Measurements from ENCODE around the gene GRM8.

GRM8 gene

DNA sequence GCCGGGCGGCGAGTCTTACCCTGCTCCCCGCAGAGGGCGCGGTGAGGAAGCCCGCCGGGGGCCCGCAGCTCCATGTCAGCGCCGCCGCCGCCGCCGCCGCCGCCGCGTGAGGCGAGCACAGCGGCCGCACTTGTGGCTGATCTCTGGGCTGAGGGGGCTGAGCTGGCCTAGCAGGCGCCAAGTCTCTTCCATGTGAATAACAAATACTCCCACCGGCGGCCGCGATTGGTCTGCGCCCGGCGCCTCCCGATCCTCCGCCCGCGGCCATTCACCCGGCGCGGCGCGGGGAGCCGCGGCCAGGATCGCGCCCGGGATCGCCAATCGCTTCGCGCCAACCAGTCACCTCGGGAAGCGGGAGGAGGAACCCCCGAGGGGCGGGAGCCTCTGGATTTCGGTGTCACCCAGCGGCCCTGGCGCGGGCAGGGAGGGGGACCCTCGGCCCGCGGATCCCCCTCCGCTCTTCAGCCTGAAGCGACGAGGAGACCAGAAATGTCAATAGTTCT lies at the start of gene GRM8:
Gene GRM8 (minus strand): TSS at position 164 of the 503 bp plus-strand sequence.
- no peak for DNase-seq (ENCODE audit: low read depth in 2 of 2, low spot score in 1 of 2)

DNA sequence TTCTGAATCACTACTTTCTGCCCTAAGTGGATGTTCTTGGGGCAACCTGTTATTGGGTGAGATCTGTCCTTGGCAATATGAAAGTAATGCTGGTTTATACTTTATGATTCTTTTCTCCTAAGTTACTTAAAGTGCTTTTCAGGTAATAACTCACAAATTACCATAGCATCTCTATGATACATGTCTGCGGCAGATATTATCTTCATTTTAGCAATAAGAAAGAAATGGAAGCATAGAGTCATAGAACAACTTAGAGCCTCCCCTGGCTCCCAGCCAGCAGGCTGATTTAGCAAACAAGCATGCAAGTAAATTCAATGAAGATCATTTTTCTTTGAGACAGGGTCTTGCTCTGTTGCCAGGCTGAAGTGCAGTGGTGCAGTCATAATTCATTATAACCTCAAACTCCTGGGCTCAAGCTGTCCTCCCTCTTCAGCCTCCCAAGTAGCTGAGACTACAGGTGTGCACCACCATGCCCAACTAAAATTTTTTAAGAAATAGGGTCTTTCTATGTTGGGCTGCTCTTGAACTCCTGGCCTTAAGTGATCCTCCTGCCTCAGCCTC lies 38.1 kb upstream of the GRM8 start:
- DNase-seq (ENCODE audit: low read depth in 2 of 2, low spot score in 1 of 2): no peak

GRCh38 chr7:127290116-127290655 lies 37.4 kb upstream of the GRM8 start:
- DNase-seq (ENCODE audit: low read depth in 2 of 2, low spot score in 1 of 2): no peak

DNA sequence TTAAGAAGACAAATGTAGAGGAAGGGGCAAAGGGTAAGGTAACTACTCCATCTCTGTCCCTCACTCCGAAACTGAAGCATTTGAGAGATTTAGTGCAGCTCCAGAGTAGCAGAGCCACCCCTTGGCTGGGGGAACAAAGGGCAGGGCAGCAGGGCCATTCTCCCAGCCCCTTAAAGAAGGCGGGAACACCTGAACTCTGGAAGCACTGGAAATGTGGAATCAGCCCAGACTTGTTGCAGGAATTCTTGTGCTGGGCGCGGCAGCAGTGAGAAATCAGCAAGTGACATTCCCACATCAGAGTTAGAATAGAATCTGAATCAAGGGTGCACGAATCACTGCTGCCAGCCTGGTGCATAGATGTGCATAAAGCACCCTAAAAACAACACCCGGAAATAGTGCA lies 34.4 kb upstream of the GRM8 start:
- DNase-seq (ENCODE audit: low read depth in 2 of 2, low spot score in 1 of 2): no peak

DNA sequence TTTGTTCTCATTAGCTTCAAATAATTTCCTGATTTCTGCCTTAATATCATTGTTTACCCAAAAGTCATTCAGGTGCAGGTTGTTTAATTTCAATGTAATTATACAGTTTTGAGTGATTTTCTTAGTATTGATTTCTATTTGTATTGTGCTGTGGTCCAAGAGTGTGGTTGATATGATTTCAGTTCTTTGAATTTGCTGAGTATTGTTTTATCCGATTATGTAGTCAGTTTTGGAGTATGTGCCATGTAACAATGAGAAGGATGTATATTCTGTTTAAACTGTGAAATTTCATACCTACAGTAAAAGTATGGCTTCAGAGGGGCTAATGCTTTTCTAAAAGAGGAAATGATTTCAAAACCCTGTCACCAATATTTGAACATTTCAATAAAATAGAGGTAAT lies 17.4 kb upstream of the GRM8 start:
- DNase-seq (ENCODE audit: low read depth in 2 of 2, low spot score in 1 of 2): no peak

GRCh38 chr7:127266047-127266446 lies 13.3 kb upstream of the GRM8 start:
- DNase-seq (ENCODE audit: low read depth in 2 of 2, low spot score in 1 of 2): no peak

DNA sequence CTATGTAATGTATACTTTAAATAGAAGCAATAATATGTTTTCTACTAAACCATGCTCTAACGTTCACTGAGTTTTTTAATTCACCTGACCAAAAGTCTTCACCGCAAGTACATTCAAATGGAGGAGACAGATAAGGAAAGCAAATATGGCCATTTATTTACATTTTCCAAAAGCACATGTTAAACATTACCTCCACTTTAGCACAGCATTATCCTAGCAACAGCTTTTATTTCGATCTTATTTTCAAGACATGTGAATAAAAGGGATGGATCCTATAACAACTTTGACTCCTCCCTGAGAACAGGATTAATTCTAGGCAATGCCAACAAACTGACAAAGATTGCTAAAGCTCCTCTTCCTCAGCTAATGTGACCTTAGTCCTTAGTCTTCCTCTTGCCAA lies 11.5 kb upstream of the GRM8 start:
- no peak for DNase-seq (ENCODE audit: low read depth in 2 of 2, low spot score in 1 of 2)

- DNase-seq (ENCODE audit: low read depth in 2 of 2, low spot score in 1 of 2): no peak
These were observed 5.4 kb upstream of the GRM8 start for GRCh38 chr7:127258111-127258510.

DNA sequence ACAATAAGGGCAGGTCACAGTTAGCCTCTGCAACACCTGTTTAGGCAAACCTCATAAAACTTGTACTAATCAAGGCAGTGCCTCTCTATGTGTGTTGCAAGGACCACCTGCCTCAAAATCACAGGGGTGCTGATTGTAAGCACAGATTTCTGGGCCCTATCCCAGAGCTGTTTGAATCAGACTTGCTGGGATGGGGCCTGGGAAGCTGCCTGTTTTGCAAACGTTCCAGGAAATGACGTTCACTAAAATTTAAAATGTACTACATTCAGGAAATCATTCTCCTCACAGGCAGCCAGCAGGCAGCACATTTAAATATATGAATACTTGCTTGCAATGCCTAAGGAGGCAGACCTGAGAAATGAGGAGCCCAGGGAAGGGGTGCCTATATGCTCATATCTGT lies 4.3 kb upstream of the GRM8 start:
- DNase-seq (ENCODE audit: low read depth in 2 of 2, low spot score in 1 of 2): no peak

GRCh38 chr7:127256041-127256725 lies 3.4 kb upstream of the GRM8 start:
- no peak for DNase-seq (ENCODE audit: low read depth in 2 of 2, low spot score in 1 of 2)

DNA sequence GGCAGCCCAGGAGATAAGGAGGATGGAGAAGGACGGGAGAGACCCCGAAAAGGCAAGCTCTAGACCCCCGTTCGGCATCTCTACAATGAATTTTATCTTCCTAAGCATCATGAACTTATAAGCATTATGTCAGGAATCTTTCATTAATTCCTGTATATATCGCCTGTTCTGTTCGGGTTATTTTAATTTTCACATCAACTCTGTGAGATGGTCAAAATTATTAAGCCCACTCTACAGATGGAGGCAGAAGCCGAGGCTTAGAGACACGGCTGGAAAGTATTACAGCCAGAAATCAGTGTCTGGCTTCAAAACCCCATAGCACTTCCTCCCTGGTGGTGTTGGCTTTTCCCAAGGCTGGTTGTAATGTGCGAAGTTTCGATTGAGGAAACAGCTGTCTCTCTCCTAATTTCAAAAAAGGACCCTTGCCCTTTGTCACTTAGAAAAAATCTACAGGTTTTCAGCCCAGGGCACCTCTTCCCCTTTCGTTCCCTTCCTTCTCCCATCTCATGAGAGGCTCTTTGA lies 1.5 kb upstream of the GRM8 start:
- no peak for DNase-seq (ENCODE audit: low read depth in 2 of 2, low spot score in 1 of 2)

DNA sequence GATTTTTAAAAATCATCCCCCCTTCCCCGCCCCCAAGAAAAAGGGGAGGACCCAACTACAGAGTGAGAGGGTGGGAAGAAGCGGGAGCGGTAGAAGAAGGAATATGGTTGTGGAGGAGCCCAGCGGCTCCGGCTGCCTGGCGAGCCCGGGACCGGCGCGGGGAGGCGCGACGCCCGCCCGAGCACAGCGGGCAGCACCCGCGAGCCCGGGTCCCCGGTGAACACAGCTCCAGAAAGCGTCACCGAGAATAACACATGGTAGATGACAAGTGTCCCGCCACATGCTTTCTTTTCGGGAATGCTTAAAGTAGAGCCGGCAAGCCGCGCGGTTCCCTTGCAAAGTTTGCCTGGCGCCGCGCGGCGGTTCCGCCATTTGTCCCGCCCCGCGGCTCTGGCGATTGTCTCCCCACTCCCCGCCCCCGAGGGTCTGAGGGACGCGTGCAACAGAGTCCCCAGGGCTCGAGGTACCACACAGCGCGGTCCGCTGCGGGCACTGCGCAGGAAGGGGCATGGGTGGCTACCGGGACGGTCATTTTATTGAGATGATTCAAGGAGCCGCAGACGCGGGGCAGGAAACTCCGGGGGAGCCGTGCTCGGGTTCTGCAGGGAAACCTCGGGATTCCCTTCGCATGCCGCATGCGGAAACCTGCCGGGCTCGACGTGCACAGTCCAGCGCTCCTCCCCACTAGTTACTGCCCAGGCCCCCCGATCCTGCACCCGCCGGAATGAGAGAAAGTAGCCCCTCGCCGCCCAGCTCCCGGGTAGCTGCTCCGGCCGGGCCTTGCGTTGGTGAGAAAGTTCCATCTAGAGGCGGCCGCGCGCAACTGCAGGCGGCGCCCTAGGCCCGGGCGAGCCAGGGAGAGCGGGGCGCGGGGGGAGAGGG lies 781 bp upstream of the GRM8 start:
- peak in 1 of 2 donors; percentile 18 for DNase-seq (ENCODE audit: low read depth in 2 of 2, low spot score in 1 of 2)

- DNase-seq (ENCODE audit: low read depth in 2 of 2, low spot score in 1 of 2): no peak
These were observed 396 bp downstream of the GRM8 start for GRCh38 chr7:127252377-127252713.

GRCh38 chr7:127251465-127252376 lies 1.0 kb downstream of the GRM8 start:
- DNase-seq (ENCODE audit: low read depth in 2 of 2, low spot score in 1 of 2): no peak

- no peak for DNase-seq (ENCODE audit: low read depth in 2 of 2, low spot score in 1 of 2)
These were observed 1.7 kb downstream of the GRM8 start for GRCh38 chr7:127251036-127251464.

- no peak for DNase-seq (ENCODE audit: low read depth in 2 of 2, low spot score in 1 of 2)
These were observed 2.3 kb downstream of the GRM8 start for GRCh38 chr7:127250312-127251035.

GRCh38 chr7:127245607-127246006 lies 7.1 kb downstream of the GRM8 start:
- DNase-seq (ENCODE audit: low read depth in 2 of 2, low spot score in 1 of 2): no peak

DNA sequence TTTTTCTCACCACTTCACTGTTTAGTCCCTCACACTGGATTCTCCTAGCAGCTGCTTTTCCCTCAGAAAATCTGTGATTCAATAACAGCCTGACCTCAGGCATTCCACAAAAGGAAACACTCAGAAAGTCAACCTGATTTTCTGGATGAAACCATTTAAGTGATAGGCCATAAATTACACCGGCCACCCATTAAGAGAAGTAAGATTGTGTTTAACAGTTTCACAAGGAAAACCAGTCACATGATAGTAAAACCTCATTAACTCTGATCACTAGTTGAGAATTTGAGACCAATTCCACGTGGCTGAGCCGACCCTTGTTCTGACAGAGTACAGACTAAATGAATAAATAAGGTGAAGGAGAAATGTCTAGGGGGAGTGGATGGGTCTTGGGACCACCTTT lies 7.7 kb downstream of the GRM8 start:
- DNase-seq (ENCODE audit: low read depth in 2 of 2, low spot score in 1 of 2): no peak

DNA sequence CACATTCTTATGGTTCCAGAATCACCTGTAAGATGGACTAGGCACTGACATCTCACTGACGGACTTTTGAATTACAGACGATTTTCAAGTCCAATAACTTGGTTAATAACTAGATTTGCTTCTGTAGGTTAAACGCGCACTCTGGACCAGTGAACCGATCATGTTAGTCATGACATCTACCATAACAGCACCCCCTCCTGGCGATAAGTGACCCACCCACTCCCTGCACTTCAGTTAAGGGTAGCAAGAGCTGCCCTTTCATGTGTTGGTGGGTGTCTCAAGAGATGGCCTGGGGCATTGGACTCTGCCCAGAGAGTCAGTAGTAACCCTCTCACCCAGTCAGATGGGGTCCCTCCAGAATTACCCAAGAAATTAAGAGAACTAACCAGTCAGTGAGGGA lies 12.9 kb downstream of the GRM8 start:
- no peak for DNase-seq (ENCODE audit: low read depth in 2 of 2, low spot score in 1 of 2)

DNA sequence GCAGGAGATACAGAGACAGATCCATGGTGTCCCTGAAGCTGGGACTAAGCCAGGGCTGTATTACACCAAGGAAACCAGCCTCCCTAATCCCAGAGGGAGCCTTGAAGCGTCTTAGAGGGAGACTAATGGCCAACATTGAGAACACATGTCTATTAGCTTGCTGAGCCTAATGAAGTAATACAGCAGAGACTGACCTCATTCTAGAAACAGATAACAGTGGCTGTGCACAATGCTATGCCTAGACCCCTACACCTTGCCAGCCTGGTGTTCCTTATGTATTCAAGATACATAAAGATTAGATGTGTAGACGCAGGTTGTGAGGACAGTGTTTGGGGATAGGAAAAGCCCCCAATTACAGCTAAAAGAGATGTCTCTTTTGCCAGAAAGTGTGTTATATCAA lies 19.1 kb downstream of the GRM8 start:
- no peak for DNase-seq (ENCODE audit: low read depth in 2 of 2, low spot score in 1 of 2)

All from stimulated activated CD8-positive, alpha-beta memory T cell treated with anti-CD3 and anti-CD28 coated beads, Interleukin-4, amount 100 ng/mL, for 1 hour (primary cell).